Cardiac fibroblast (primary cell): ENCODE measurements around the gene PPM1F.

Source experiments
- DNase-seq, 2 donors: peaks; one replicate each; pipeline versions ENCODE4 v3.0.0 to v3.0.0-alpha.2; 2010; ENCODE audit warnings: low read depth in 2 of 2
- H3K4me3 ChIP-seq, 2 donors: replicated peaks in 1 of 2; 1 replicate in 1 of 2; 2 replicates in 1 of 2; pipeline ENCODE4 v1.5.1; 2011; ENCODE audit warnings: low read depth in 2 of 2, low read length in 2 of 2, mild to moderate bottlenecking in 2 of 2, moderate library complexity in 1 of 2
- TF ChIP-seq, protein P1 (sequence below): IDR thresholded peaks from one replicate; pipeline ENCODE4 v1.5.1; 2011; ENCODE audit warnings: low read depth, mild to moderate bottlenecking, low read length, inconsistent platforms

The PPM1F gene

DNA sequence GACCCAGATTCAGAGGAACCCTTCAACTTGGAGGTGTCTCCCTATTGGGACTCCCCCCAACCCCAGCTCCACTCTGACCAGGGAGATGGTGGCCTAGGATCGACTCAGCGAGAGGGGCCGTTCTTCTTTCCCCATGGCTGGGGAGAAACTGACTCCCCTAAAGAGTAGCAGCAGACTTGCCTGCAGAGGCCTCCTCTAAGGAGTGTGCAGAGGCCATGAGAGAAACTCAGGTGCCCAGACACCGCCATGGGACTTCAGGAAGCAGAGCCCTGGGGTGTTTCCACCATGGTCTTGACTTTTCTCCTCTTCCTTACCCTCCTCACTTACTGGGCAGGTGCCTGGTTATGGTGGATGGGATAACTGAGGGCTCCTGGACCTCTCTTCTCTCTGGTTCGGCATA lies 32.6 kb upstream of the PPM1F start:
- DNase-seq, result no peak
- TF ChIP-seq, protein P1, sequence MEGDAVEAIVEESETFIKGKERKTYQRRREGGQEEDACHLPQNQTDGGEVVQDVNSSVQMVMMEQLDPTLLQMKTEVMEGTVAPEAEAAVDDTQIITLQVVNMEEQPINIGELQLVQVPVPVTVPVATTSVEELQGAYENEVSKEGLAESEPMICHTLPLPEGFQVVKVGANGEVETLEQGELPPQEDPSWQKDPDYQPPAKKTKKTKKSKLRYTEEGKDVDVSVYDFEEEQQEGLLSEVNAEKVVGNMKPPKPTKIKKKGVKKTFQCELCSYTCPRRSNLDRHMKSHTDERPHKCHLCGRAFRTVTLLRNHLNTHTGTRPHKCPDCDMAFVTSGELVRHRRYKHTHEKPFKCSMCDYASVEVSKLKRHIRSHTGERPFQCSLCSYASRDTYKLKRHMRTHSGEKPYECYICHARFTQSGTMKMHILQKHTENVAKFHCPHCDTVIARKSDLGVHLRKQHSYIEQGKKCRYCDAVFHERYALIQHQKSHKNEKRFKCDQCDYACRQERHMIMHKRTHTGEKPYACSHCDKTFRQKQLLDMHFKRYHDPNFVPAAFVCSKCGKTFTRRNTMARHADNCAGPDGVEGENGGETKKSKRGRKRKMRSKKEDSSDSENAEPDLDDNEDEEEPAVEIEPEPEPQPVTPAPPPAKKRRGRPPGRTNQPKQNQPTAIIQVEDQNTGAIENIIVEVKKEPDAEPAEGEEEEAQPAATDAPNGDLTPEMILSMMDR, result no peak
- H3K4me3 ChIP-seq, result no peak overlapping the region

DNA sequence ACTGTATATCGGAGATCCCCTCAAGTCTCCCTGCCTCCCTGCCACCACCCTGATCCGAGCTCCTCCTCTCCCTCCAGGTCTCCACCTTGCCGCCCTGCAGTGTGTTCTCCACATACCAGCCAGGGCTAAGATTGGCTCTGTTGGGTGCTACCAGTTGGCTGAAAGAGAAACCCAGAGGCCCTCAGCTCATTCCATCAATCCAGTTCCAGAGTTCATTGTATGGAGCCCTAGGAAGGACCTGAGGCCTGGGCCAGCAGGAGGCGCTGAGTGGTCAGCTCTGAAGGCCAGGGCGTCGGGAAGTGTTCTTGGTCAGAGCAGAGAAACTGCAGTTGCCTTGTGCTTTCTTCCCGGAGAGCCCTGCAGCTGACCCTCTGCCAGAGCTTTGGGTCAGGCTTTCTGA lies 32.1 kb upstream of the PPM1F start:
- TF ChIP-seq, protein P1, result peak; percentile 71
- peak; percentile 34 to 57 for DNase-seq
- H3K4me3 ChIP-seq, result no peak overlapping the region

DNA sequence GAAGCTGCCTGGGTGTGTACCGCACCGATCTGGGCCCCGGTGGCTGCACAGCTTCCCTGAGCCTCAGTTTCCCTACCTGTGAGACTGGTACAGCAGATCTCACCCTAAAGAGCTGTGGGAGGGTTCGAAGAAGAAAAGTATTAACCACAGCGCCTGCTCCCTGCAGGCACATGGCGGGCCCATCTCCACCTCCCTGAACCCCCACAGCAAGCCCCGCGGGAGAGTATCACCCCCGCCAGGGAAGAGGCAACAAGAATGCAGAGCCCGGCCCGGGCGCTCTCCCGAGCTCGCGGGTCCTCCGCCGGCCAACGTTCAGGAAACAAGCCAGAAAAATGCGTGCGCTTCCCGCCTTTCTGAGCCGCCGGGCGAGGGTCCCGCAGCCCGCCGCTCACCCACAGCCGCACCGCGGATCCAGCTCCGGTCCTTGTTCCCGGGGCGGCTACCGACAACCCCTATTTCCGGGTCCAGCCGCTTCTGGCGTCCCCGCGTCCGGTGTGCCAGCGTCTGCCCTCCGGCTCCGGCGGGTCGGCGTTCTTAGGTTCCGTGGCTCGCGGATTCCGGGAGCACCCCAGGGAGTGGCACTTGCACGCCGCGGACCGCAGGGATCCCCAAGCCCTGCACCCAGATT lies 29.8 kb upstream of the PPM1F start, which contains the start of gene TOP3B:
TSS of gene TOP3B (minus strand) at position 450 of the 628 bp plus-strand sequence. CDS start 7,078 bp downstream, outside the sequence.
- TF ChIP-seq, protein P1, result no peak
- DNase-seq, result peak; percentile 80 to 81
- peak within 1 kb of the TSS; percentile 97 to 98 for H3K4me3 ChIP-seq

DNA sequence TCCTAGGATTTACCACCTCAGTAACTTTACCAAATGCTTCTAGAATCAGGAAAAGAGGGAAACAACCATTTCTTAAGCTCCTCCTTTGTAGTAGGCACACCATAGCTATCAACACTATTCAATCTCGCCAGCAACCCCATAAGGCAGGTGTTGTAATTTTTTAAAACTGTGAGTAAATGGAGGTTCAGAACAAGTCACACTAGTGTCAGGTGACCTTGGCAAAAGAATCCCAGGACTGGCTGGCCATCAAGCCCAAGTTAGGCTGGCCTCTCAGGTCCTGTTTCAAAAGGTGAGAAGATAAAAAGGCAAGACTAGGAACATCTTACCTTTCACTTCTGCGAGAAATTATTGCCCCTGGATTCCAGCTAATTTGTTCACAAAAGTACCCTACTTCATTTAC lies 29.2 kb upstream of the PPM1F start:
- peak overlapping the region; percentile 97 to 98 for H3K4me3 ChIP-seq
- TF ChIP-seq, protein P1, result no peak
- no peak for DNase-seq

DNA sequence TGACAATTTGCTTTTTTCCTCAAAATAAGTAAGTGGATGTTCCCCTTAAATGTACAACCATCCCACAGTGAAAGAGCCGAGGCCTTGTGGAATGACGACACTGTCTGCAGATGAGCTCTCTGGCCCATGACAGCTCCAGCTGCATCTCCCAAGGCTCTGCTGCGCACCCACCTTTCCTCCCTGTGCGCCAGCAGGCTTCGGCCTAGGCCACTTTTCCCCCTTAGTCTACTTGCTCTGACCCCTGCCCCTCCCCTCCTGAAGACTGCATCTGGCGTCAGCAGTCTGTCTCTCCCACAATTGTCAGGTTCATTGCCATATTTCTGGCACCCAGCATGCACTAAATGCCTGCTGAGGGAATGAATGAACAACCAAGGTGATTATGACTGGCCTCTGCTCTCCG lies 27.9 kb upstream of the PPM1F start:
- no peak for DNase-seq
- H3K4me3 ChIP-seq, result no peak overlapping the region
- TF ChIP-seq, protein P1, result no peak

DNA sequence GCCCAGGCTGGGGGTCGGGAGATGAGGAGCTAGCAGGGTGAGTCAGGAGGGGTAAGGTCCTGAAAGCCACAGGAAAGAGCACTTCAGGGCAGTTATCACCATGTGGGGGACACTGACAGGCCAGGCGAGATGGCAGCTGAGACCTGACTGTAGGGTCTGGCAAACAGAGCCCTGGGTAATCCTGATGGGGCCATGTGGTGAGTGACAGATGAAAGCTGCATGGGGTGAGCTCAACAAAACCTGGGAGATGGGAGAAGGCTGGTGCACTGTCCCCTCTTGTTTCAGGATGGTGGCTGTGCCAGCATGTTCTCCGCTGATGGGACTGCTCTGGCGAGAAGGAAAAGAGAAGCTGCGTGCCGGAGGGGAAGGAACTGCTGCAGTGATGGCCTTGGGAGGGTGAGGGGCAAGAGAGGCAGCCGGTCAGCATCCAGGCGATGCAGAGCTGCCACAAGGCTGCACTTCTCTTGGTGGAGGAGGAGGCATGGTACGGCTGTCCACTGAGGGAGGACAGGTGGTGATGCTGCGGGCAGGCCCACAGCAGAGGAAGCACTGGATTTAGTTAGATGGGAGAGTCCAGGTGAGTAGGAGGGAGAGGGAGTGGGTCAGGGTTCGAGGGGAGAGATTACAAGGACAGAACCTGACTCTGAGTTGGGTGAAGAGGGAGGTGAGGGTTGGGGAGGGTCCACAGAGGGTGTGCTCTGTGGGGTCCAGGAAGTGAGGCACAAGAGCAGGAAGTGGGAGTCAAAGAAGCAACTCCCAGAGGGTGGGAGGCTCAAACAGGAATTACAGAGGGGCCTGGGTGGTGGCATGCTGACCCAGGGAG lies 26.1 kb upstream of the PPM1F start:
- no peak overlapping the region for H3K4me3 ChIP-seq
- TF ChIP-seq, protein P1, result no peak
- DNase-seq, result no peak
